Right lobe of liver (tissue), 6 donors: Measurements from ENCODE around the gene NOXO1. TPM values are rescaled to one million over a fixed set of nuclear protein-coding genes. Genes with fewer than 3 reads are reported as not detected.
"Not testable (repeated sequence)": the region's sequence is repeated elsewhere in the genome, so short reads cannot be mapped to it uniquely, and the experiment has no call there.

Experiments
- ATAC-seq, 4 donors: fragments of 200-7000 bp; cut with Tn5 transposase; one replicate each; pipeline ENCODE4 v1.9.1; 2020; ENCODE audit warnings: mild to moderate bottlenecking in 4 of 4, moderate library complexity in 4 of 4
- DNase-seq, 3 donors: peaks; one replicate each; pipeline ENCODE4 v3.0.0-alpha.2; 2020
- H3K27ac ChIP-seq, 3 donors: fragments of 200-600 bp; one replicate each; pipeline ENCODE4 v1.8.0; 2022
- H3K27me3 ChIP-seq, 2 donors: fragments of 200-600 bp; one replicate each; pipeline ENCODE4 v1.8.0; 2022
- H3K36me3 ChIP-seq, 4 donors: fragments of 200-600 bp; sonication (generic) in 1 of 4; one replicate each; pipeline versions ENCODE4 v1.5.1 to v1.8.0; 2017 to 2022; ENCODE audit warnings: control low read depth in 1 of 4
- H3K4me1 ChIP-seq, 4 donors: fragments of 200-600 bp; sonication (generic) in 1 of 4; one replicate each; pipeline versions ENCODE4 v1.5.1 to v1.8.0; 2017 to 2022; ENCODE audit warnings: control low read depth in 1 of 4
- H3K4me3 ChIP-seq, 3 donors: fragments of 200-600 bp; one replicate each; pipeline ENCODE4 v1.8.0; 2022
- H3K9me3 ChIP-seq, 4 donors: fragments of 200-600 bp; sonication (generic) in 1 of 4; one replicate each; pipeline versions ENCODE4 v1.5.1 to v1.8.0; 2017 to 2022; ENCODE audit warnings: control low read depth in 1 of 4
- CTCF ChIP-seq, 4 donors: fragments of 200-600 bp in 3 of 4; fragments of 450-650 bp in 1 of 4; IDR thresholded peaks; one replicate each; pipeline versions ENCODE4 v1.5.1 to v1.8.0; 2016 to 2022; ENCODE audit warnings: antibody characterized with exemption in 4 of 4, mild to moderate bottlenecking in 2 of 4
- POLR2A ChIP-seq: fragments of 450-650 bp; IDR thresholded peaks from one replicate; pipeline ENCODE4 v1.6.1; 2017; ENCODE audit warnings: antibody characterized with exemption, mild to moderate bottlenecking
- whole genome bisulfite sequencing: methylation state at CpG from one replicate; pipeline ENCODE4 v1.1.6; 2018; ENCODE audit warnings: low coverage, low lambda C conversion rate; ENCODE audit not compliant: insufficient coverage; ENCODE audit errors: missing lambda C conversion rate; 5-methylcytosine and 5-hydroxymethylcytosine counted together
- intact Hi-C, 2 donors: fragments of 100-400 bp; cut with DNase I; formaldehyde crosslinking; loops; one replicate each; pipeline versions ENCODE4 v1.11.2 to v1.14.1; 2022
- total RNA-seq, 6 experiments: library from RNA; depleted of rRNA in 2 of 6; stranded (reverse); fragments of >200 nt in 2 of 6; fragmentation: NEBNext Ultra II Directional in 3 of 6; extraction: Animal tissue kit (Norgen Biotek cat#: 25700) in 3 of 6; gene quantifications; one replicate each; pipeline versions ENCODE4 v1.1.0 to v1.2.4, GENCODE V29; 2016 to 2023
- donor health status: DM: no; HTN: yes; CAD: no.
- donor health status: DM: no; HTN: no; CAD: no.
- donor health status: DM: no; HTN: no; CAD: no.
- donor health status: DM: no; HTN: yes; CAD: no.
- donor health status: DM: no; HTN: yes; CAD: no.

The NOXO1 gene
- total RNA-seq, 6 experiments from 2014 or later, result 0.51 to 1.3 (median 0.60) TPM; not detected in 2

GRCh38 chr16:1965396-1966001, 15.8 kb downstream of the NOXO1 start:
- DNase-seq (no peak), ATAC-seq (no peak)
- TF ChIP-seq CTCF (IDR thresholded peaks at IDR 0.05) (no peak), POLR2A (no peak)

GRCh38 chr16:1964506-1965395, 16.5 kb downstream of the NOXO1 start, which contains the start of gene RPS2:
Gene RPS2, minus strand, starts transcription at chr16:1964826. Its CDS starts 201 bp downstream, at chr16:1964625.
- peak; percentile 95 to 96 (median 96) for ATAC-seq
- H3K36me3 ChIP-seq, result peaks cover 0 to 28% (median 4%) of the 10 kb centered on the region in 4 donors
- peaks cover 0 to 21% (median 2%) of the 10 kb centered on the region in 4 donors for H3K4me1 ChIP-seq
- H3K27me3 ChIP-seq, result no peaks in the 10 kb centered on the region
- intact Hi-C loops, result no loop called here
- peak within 1 kb of the TSS; percentile 82 to 88 (median 83) for H3K27ac ChIP-seq
- H3K4me3 ChIP-seq, result peak within 1 kb of the TSS; percentile 76 to 100 (median 84)
- H3K9me3 ChIP-seq, result no peaks in the 10 kb centered on the region
- TF ChIP-seq CTCF (IDR thresholded peaks at IDR 0.05) (no peak), POLR2A (peak; percentile 93)
- 0% methylated on average over 48 of the region's 97 CpGs for WGBS
- peak; percentile 99 to 100 (median 99) for DNase-seq

More at GRCh38 chr16:1965396-1966001, 15.8 kb downstream of the NOXO1 start:
- intact Hi-C loops, result no loop called here
- WGBS, result 6% methylated on average over 11 of the region's 24 CpGs
- H3K36me3 ChIP-seq, result peaks cover 0 to 28% (median 4%) of the 10 kb centered on the region in 4 donors
- peak overlapping the region; percentile 82 to 88 (median 83) for H3K27ac ChIP-seq
- H3K27me3 ChIP-seq, result no peaks in the 10 kb centered on the region
- H3K4me1 ChIP-seq, result peaks cover 0 to 18% (median 2%) of the 10 kb centered on the region in 4 donors
- H3K9me3 ChIP-seq, result no peaks in the 10 kb centered on the region
- H3K4me3 ChIP-seq, result peak overlapping the region; percentile 76 to 100 (median 84)

- 36% methylated on average over 22 of the region's 44 CpGs for WGBS
- Histone ChIP-seq H3K4me3 (peak overlapping the region; percentile 76 to 100 (median 84)), H3K27ac (peak overlapping the region; percentile 82 to 88 (median 83)), H3K9me3 (no peaks in the 10 kb centered on the region), H3K27me3 (no peaks in the 10 kb centered on the region), H3K36me3 (peaks cover 0 to 28% (median 4%) of the 10 kb centered on the region in 4 donors), H3K4me1 (peaks cover 0 to 23% (median 2%) of the 10 kb centered on the region in 4 donors)
- intact Hi-C loops, result no loop called here
- TF ChIP-seq POLR2A (no peak), CTCF (IDR thresholded peaks at IDR 0.05) (peak in 2 of 4 donors; percentile 3 to 35)
- peak in 2 of 4 donors; percentile 21 to 49 for ATAC-seq
- DNase-seq, result no peak
Observed at GRCh38 chr16:1963806-1964505, 17.3 kb downstream of the NOXO1 start.

- intact Hi-C loops, H3K9me3 ChIP-seq, ATAC-seq, DNase-seq, H3K4me3 ChIP-seq, H3K27ac ChIP-seq, H3K27me3 ChIP-seq: not testable (repeated sequence)
- WGBS, result 86% methylated on average over 8 of the region's 37 CpGs
- peaks cover 0 to 27% (median 4%) of the 10 kb centered on the region in 4 donors for H3K4me1 ChIP-seq
- H3K36me3 ChIP-seq, result peaks cover 0 to 28% (median 4%) of the 10 kb centered on the region in 4 donors
Observed at GRCh38 chr16:1962161-1963153, 18.8 kb downstream of the NOXO1 start.
